Upper lobe of right lung (tissue), 1 donor: Measurements from ENCODE around the gene TNFAIP8L3. TPM values are rescaled to one million over a fixed set of nuclear protein-coding genes. Genes with fewer than 3 reads are reported as not detected.

Experiments used
- ATAC-seq: fragments of 200-7000 bp; cut with Tn5 transposase; one replicate; pipeline ENCODE4 v1.9.1; 2020; ENCODE audit warnings: mild to moderate bottlenecking, moderate library complexity
- DNase-seq: peaks from one replicate; pipeline ENCODE4 v3.0.0-alpha.2; 2020
- H3K27ac ChIP-seq: fragments of 200-600 bp; one replicate; pipeline ENCODE4 v1.8.0; 2022
- H3K27me3 ChIP-seq: fragments of 200-600 bp; one replicate; pipeline ENCODE4 v1.8.0; 2022; ENCODE audit warnings: mild to moderate bottlenecking
- H3K36me3 ChIP-seq: fragments of 200-600 bp; one replicate; pipeline ENCODE4 v1.8.0; 2022
- H3K4me1 ChIP-seq: fragments of 200-600 bp; one replicate; pipeline ENCODE4 v1.8.0; 2022
- H3K4me3 ChIP-seq: fragments of 200-600 bp; one replicate; pipeline ENCODE4 v1.8.0; 2022; ENCODE audit warnings: mild to moderate bottlenecking
- H3K9me3 ChIP-seq: fragments of 200-600 bp; one replicate; pipeline ENCODE4 v1.8.0; 2022
- intact Hi-C: fragments of 100-400 bp; cut with DNase I; formaldehyde crosslinking; loops from one replicate; pipeline ENCODE4 v1.11.0; 2022
- total RNA-seq: library from RNA; stranded (reverse); fragmentation: NEBNext Ultra II Directional; extraction: Animal tissue kit (Norgen Biotek cat#: 25700); gene quantifications from one replicate; pipeline ENCODE4 v1.2.1, GENCODE V29; 2021
- TF ChIP-seq, protein P1 (sequence below): fragments of 200-600 bp; IDR thresholded peaks from one replicate; pipeline ENCODE4 v1.8.0; 2022; ENCODE audit warnings: antibody characterized with exemption
- donor health status: DM: no; HTN: yes; CAD: no; lungs with severe emphysema.

TNFAIP8L3 gene
- total RNA-seq, 1 donor from 2014 or later, result 10.9 TPM

DNA sequence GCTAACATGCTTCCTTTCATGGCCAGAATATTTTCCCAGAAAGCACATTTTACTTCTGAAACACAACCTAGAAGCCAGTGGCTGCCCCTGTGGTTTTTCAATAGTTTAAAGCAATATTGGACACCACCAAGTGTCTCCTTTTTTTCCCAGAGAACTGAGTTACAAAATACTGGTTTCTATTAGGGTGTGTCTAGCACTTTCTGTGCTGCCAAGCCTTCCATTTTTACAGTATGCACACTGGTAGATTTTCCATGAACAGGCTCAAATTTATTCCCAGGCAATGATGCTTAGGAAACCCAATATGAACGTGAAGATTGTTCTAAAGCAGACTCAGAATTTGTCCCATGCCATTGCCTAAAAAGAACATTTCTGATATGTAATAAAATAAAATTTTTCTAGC lies 7.2 kb downstream of the TNFAIP8L3 start:
- Histone ChIP-seq H3K4me1 (peaks cover 3% of the 10 kb centered on the region), H3K36me3 (no peaks in the 10 kb centered on the region), H3K4me3 (no peak overlapping the region), H3K27me3 (no peaks in the 10 kb centered on the region), H3K27ac (no peak overlapping the region), H3K9me3 (no peaks in the 10 kb centered on the region)
- intact Hi-C loops, result no loop called here
- TF ChIP-seq, protein P1, sequence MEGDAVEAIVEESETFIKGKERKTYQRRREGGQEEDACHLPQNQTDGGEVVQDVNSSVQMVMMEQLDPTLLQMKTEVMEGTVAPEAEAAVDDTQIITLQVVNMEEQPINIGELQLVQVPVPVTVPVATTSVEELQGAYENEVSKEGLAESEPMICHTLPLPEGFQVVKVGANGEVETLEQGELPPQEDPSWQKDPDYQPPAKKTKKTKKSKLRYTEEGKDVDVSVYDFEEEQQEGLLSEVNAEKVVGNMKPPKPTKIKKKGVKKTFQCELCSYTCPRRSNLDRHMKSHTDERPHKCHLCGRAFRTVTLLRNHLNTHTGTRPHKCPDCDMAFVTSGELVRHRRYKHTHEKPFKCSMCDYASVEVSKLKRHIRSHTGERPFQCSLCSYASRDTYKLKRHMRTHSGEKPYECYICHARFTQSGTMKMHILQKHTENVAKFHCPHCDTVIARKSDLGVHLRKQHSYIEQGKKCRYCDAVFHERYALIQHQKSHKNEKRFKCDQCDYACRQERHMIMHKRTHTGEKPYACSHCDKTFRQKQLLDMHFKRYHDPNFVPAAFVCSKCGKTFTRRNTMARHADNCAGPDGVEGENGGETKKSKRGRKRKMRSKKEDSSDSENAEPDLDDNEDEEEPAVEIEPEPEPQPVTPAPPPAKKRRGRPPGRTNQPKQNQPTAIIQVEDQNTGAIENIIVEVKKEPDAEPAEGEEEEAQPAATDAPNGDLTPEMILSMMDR, result no peak
- DNase-seq, result no peak
- no peak for ATAC-seq

DNA sequence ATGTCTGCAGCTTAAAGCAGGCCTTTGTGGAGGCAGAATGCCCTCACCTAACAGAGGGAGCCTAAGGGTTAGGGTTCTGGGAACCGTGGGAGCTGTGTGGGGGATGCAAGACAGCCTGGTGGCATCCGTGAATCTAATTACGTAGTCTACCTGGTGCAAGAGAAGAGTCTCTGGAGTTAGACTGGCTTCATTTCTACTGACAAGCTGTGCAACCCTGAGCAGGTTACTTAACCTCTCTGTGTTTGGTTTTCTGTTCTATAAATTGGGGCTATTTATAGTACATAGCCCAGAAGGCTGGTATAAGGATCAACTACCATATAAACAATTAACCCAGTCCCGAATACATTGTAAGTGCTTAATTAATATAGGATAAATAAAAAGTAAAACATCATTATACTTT lies 8.3 kb downstream of the TNFAIP8L3 start:
- H3K4me3 ChIP-seq, result no peak overlapping the region
- H3K36me3 ChIP-seq, result no peaks in the 10 kb centered on the region
- no peaks in the 10 kb centered on the region for H3K4me1 ChIP-seq
- no peak for ATAC-seq
- intact Hi-C loops, result no loop called here
- no peaks in the 10 kb centered on the region for H3K27me3 ChIP-seq
- no peak for DNase-seq
- TF ChIP-seq, protein P1, result no peak
- no peak overlapping the region for H3K27ac ChIP-seq
- H3K9me3 ChIP-seq, result no peaks in the 10 kb centered on the region

DNA sequence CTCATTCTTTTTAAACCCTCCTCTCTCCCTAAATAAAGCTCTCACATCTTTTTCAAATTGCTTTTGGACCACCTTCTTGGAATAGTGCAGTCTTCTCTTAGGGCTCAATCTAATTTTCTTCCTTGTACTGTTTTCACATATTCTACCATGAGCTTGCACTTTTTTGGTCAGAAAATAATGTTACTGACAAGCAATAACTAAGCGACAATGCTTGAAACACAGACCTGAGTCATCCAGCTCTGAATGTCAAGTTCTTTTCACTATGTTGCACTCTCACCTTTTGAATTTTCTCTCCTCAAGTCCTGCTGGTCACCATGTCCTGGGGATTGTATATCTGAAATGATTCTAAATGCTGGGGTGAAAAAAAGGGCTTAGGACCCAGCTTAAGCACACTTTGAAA lies 8.9 kb downstream of the TNFAIP8L3 start:
- TF ChIP-seq, protein P1, result no peak
- ATAC-seq, result no peak
- no peaks in the 10 kb centered on the region for H3K9me3 ChIP-seq
- no peaks in the 10 kb centered on the region for H3K36me3 ChIP-seq
- no peak overlapping the region for H3K27ac ChIP-seq
- H3K27me3 ChIP-seq, result no peaks in the 10 kb centered on the region
- no peak for DNase-seq
- H3K4me1 ChIP-seq, result no peaks in the 10 kb centered on the region
- intact Hi-C loops, result no loop called here
- no peak overlapping the region for H3K4me3 ChIP-seq

DNA sequence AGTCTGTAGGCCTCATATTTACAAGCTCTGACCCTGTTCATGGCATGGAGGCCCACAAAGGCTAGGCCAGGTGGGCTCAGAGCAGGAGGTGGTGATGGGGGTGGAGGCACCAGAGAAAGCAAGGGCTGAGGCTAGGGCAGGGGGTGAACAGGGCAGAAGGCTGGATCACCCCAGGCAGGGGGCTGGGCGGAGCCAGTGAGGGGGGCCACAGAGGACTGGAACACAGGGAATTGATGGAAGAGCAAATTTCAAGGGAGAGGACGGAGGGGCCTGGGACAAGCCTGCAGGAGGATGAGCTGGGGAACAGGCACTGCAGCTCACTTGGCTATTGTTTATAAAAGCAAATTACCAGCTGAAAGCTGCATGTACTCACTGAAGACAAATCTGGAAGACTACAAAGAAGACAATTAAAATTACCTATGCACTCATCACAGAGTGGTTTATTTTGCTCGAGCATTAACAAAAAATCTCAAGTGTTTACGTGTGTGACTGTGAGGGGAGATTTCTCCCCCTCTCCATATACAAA lies 11.0 kb downstream of the TNFAIP8L3 start:
- no peak for DNase-seq
- ATAC-seq, result peak; percentile 30
- Histone ChIP-seq H3K36me3 (no peaks in the 10 kb centered on the region), H3K27ac (no peak overlapping the region), H3K27me3 (no peaks in the 10 kb centered on the region), H3K4me1 (no peaks in the 10 kb centered on the region), H3K9me3 (no peaks in the 10 kb centered on the region), H3K4me3 (no peak overlapping the region)
- TF ChIP-seq, protein P1, result no peak
- intact Hi-C loops, result no loop called here

DNA sequence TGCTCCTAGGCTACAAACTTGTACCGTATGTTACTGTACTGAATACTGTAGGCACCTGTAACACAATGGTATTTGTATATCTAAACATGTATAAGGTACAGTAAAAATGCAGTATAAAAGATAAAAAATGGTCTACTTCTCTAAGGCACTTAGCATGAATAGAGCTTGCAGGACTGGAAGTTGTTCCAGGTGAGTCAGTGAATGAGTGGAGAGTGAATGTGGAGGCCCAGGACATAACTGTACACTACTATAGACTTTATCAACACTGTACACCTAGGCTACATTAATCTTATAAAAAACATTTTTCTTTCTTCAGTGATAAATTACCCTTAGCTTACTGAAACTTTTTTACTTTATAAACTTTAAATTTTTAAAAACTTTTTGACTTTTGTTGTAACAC lies 12.5 kb downstream of the TNFAIP8L3 start:
- intact Hi-C loops, result no loop called here
- Histone ChIP-seq H3K27ac (no peak overlapping the region), H3K9me3 (no peaks in the 10 kb centered on the region), H3K36me3 (no peaks in the 10 kb centered on the region), H3K4me1 (no peaks in the 10 kb centered on the region), H3K4me3 (no peak overlapping the region), H3K27me3 (no peaks in the 10 kb centered on the region)
- ATAC-seq (no peak), DNase-seq (no peak)
- TF ChIP-seq, protein P1, result no peak

DNA sequence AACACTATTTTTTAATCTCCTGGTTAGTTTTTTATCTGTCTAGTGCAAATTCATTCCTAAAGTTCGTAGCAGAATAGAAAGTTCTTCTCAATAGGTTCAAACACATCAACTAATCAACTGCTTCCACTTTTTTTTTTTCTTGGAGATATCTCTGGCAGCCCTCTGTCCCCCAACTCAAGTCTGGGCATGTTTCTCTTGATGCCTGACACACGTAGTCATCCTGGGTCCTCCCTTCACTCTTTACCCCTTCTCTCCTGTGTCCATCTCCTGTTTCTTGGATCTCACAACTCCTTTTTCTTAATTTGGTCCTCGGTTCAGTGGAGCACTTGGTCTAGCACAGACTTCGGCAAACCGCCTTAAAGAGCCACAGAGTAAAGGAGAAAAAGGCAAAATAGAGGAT lies 14.4 kb downstream of the TNFAIP8L3 start:
- DNase-seq (no peak), ATAC-seq (no peak)
- Histone ChIP-seq H3K27ac (no peak overlapping the region), H3K9me3 (no peaks in the 10 kb centered on the region), H3K27me3 (no peaks in the 10 kb centered on the region), H3K36me3 (no peaks in the 10 kb centered on the region), H3K4me3 (no peak overlapping the region), H3K4me1 (peaks cover 7% of the 10 kb centered on the region)
- TF ChIP-seq, protein P1, result no peak
- intact Hi-C loops, result no loop called here
